Thyroid gland (tissue), 4 donors: ENCODE results near the gene PLEKHA6. TPM values are rescaled to one million over a fixed set of nuclear protein-coding genes. Genes with fewer than 3 reads are reported as not detected.

ENCODE experiments used
- DNase-seq, 2 donors: peaks; one replicate each; pipeline ENCODE4 v3.0.0-alpha.2; 2019
- H3K27ac ChIP-seq, 3 donors: fragments of 200-600 bp; sonication (generic); 1 replicate in 2 of 3; 2 replicates in 1 of 3; pipeline ENCODE4 v1.5.1; 2016 to 2019; ENCODE audit warnings: mild to moderate bottlenecking in 1 of 3, moderate library complexity in 1 of 3
- H3K27me3 ChIP-seq: fragments of 200-600 bp; sonication (generic); one replicate; pipeline ENCODE4 v1.5.1; 2019
- H3K36me3 ChIP-seq, 2 donors: fragments of 200-600 bp; sonication (generic); one replicate each; pipeline ENCODE4 v1.5.1; 2016 to 2019
- H3K4me1 ChIP-seq, 2 donors: fragments of 200-600 bp; sonication (generic); one replicate each; pipeline ENCODE4 v1.5.1; 2017 to 2019
- H3K4me3 ChIP-seq, 3 donors: fragments of 200-600 bp; sonication (generic); replicated peaks in 1 of 3; 1 replicate in 2 of 3; 2 replicates in 1 of 3; pipeline ENCODE4 v1.5.1; 2016; ENCODE audit warnings: mild to moderate bottlenecking in 1 of 3
- H3K9me3 ChIP-seq: fragments of 200-600 bp; sonication (generic); one replicate; pipeline ENCODE4 v1.5.1; 2017
- CTCF ChIP-seq, 6 experiments: fragments of 200-600 bp in 3 of 6; fragments of 450-650 bp in 3 of 6; sonication (generic) in 3 of 6; IDR thresholded peaks; one replicate each; pipeline ENCODE4 v1.5.1; 2016 to 2019; ENCODE audit warnings: antibody characterized with exemption in 6 of 6, mild to moderate bottlenecking in 2 of 6, inconsistent platforms in 1 of 6, moderate library complexity in 1 of 6
- POLR2A ChIP-seq, 2 donors: fragments of 450-650 bp; IDR thresholded peaks; one replicate each; pipeline ENCODE4 v1.6.1; 2017; ENCODE audit warnings: antibody characterized with exemption in 2 of 2, mild to moderate bottlenecking in 2 of 2, moderate library complexity in 1 of 2
- WGBS, 2 donors: methylation state at CpG; one replicate each; pipeline ENCODE4 v1.1.5; 2017; 5-methylcytosine and 5-hydroxymethylcytosine counted together
- intact Hi-C: fragments of 100-400 bp; cut with DNase I; formaldehyde crosslinking; loops from one replicate; pipeline ENCODE4 v1.15.1; 2023
- total RNA-seq, 4 donors: library from RNA; depleted of rRNA; stranded (reverse); fragments of >200 nt; gene quantifications; one replicate each; pipeline ENCODE4 v1.2.3, GENCODE V29; 2016

The PLEKHA6 gene
- total RNA-seq, 4 donors from 2014 or later: 2.9 to 8.9 (median 4.0) TPM

GRCh38 chr1:204327359-204327758, 32.4 kb downstream of the PLEKHA6 start:
- H3K27ac ChIP-seq: no peak overlapping the region
- TF ChIP-seq POLR2A (IDR thresholded peaks at IDR 0.05): no peak
- no peak for TF ChIP-seq CTCF (IDR thresholded peaks at IDR 0.05)
- no peak for DNase-seq

GRCh38 chr1:204326771-204327300, 32.9 kb downstream of the PLEKHA6 start:
- WGBS, 2 donors: 80 to 81% methylated on average over 8 of the region's 8 CpGs
- no peaks in the 10 kb centered on the region for H3K36me3 ChIP-seq
- no peak for DNase-seq
- no peaks in the 10 kb centered on the region for H3K4me1 ChIP-seq
- intact Hi-C loops: no loop called here
- H3K27me3 ChIP-seq: no peaks in the 10 kb centered on the region
- H3K4me3 ChIP-seq: no peak overlapping the region
- no peaks in the 10 kb centered on the region for H3K9me3 ChIP-seq
- H3K27ac ChIP-seq: no peak overlapping the region
- TF ChIP-seq POLR2A (IDR thresholded peaks at IDR 0.05) (no peak), CTCF (IDR thresholded peaks at IDR 0.05) (no peak)

More at GRCh38 chr1:204327359-204327758, 32.4 kb downstream of the PLEKHA6 start:
- no peak overlapping the region for H3K4me3 ChIP-seq
- H3K9me3 ChIP-seq: no peaks in the 10 kb centered on the region
- no peaks in the 10 kb centered on the region for H3K27me3 ChIP-seq
- no peaks in the 10 kb centered on the region for H3K36me3 ChIP-seq
- intact Hi-C loops: no loop called here
- 62 to 75% methylated on average over 10 of the region's 10 CpGs for WGBS, 2 donors
- H3K4me1 ChIP-seq: no peaks in the 10 kb centered on the region

- no peak overlapping the region for H3K27ac ChIP-seq
- no peaks in the 10 kb centered on the region for H3K27me3 ChIP-seq
- WGBS, 2 donors: 93 to 96% methylated on average over 5 of the region's 5 CpGs
- H3K9me3 ChIP-seq: no peaks in the 10 kb centered on the region
- intact Hi-C loops: no loop called here
- H3K36me3 ChIP-seq: no peaks in the 10 kb centered on the region
- H3K4me3 ChIP-seq: no peak overlapping the region
- no peak for TF ChIP-seq POLR2A (IDR thresholded peaks at IDR 0.05)
- no peak for TF ChIP-seq CTCF (IDR thresholded peaks at IDR 0.05)
- no peaks in the 10 kb centered on the region for H3K4me1 ChIP-seq
- no peak for DNase-seq
Observed at GRCh38 chr1:204325944-204326343, 33.8 kb downstream of the PLEKHA6 start.

GRCh38 chr1:204323887-204324286, 35.8 kb downstream of the PLEKHA6 start:
- H3K9me3 ChIP-seq: no peaks in the 10 kb centered on the region
- peaks cover 0 to 2% of the 10 kb centered on the region in 2 donors for H3K4me1 ChIP-seq
- no peaks in the 10 kb centered on the region for H3K27me3 ChIP-seq
- no peak for TF ChIP-seq POLR2A (IDR thresholded peaks at IDR 0.05)
- no peak for TF ChIP-seq CTCF (IDR thresholded peaks at IDR 0.05)
- no peak overlapping the region for H3K4me3 ChIP-seq
- DNase-seq: no peak
- H3K27ac ChIP-seq: no peak overlapping the region
- no peaks in the 10 kb centered on the region for H3K36me3 ChIP-seq
- WGBS, 2 donors: 33 to 60% methylated on average over 2 of the region's 2 CpGs
- intact Hi-C loops: no loop called here

- TF ChIP-seq POLR2A (IDR thresholded peaks at IDR 0.05) (no peak), CTCF (IDR thresholded peaks at IDR 0.05) (no peak)
- Histone ChIP-seq H3K4me3 (no peak overlapping the region), H3K27ac (no peak overlapping the region), H3K9me3 (no peaks in the 10 kb centered on the region), H3K27me3 (no peaks in the 10 kb centered on the region), H3K36me3 (no peaks in the 10 kb centered on the region), H3K4me1 (peaks cover 4 to 14% of the 10 kb centered on the region in 2 donors)
- DNase-seq: no peak
- WGBS, 2 donors: 60 to 71% methylated on average over 8 of the region's 8 CpGs
- intact Hi-C loops: no loop called here
Observed at GRCh38 chr1:204322339-204322868, 37.3 kb downstream of the PLEKHA6 start.
